HEK293T (cell line): ENCODE results near the gene BMPR1B.
"Not testable (repeated sequence)": the region's sequence is repeated elsewhere in the genome, so short reads cannot be mapped to it uniquely, and the experiment has no call there.

Experiments
- CTCF ChIA-PET: fragments of 350-600 bp; formaldehyde crosslinking; extraction: SDS; loops from one replicate; lab custom pipeline; 2021; ENCODE audit warnings: antibody characterized with exemption, inconsistent platforms; lab: Yijun Ruan, JAX
- POLR2A ChIA-PET: fragments of 350-600 bp; formaldehyde crosslinking; extraction: SDS; loops from one replicate; lab custom pipeline; 2020; ENCODE audit warnings: antibody characterized with exemption, inconsistent platforms; lab: Yijun Ruan, JAX
- DNase-seq: peaks from one replicate; pipeline ENCODE4 v3.0.0; 2012; ENCODE audit warnings: mixed read lengths; ENCODE audit errors: extremely low spot score
- ARNT ChIP-seq: fragments of 450-650 bp; IDR thresholded peaks from 2 replicates; pipeline ENCODE4 v1.6.1; 2017; ENCODE audit warnings: mild to moderate bottlenecking
- BHLHE40 ChIP-seq: fragments of 450-650 bp; IDR thresholded peaks from 2 replicates; pipeline ENCODE4 v1.6.1; 2016; ENCODE audit warnings: mild to moderate bottlenecking, moderate library complexity, borderline replicate concordance
- CTBP1 ChIP-seq: fragments of 450-650 bp; IDR thresholded peaks from 2 replicates; pipeline ENCODE4 v1.6.1; 2016; ENCODE audit warnings: borderline replicate concordance
- ELF4 ChIP-seq: fragments of 450-650 bp; IDR thresholded peaks from 2 replicates; pipeline ENCODE4 v1.6.1; 2017; ENCODE audit warnings: antibody characterized with exemption
- FOXA1 ChIP-seq: fragments of 450-650 bp; IDR thresholded peaks from 2 replicates; pipeline ENCODE4 v1.6.1; 2016; ENCODE audit warnings: mild to moderate bottlenecking
- FOXK2 ChIP-seq: fragments of 450-650 bp; IDR thresholded peaks from 2 replicates; pipeline ENCODE4 v1.6.1; 2016; ENCODE audit warnings: mild to moderate bottlenecking
- FOXM1 ChIP-seq: fragments of 450-650 bp; IDR thresholded peaks from 2 replicates; pipeline ENCODE4 v1.6.1; 2017; ENCODE audit warnings: mild to moderate bottlenecking, borderline replicate concordance
- HDGF ChIP-seq: fragments of 450-650 bp; IDR thresholded peaks from 2 replicates; pipeline ENCODE4 v1.6.1; 2017; ENCODE audit warnings: antibody characterized with exemption, borderline replicate concordance
- L3MBTL2 ChIP-seq: fragments of 450-650 bp; conservative IDR thresholded peaks from 2 replicates; pipeline ENCODE4 v1.6.1; 2016; ENCODE audit warnings: mild to moderate bottlenecking
- LEF1 ChIP-seq: fragments of 450-650 bp; IDR thresholded peaks from 2 replicates; pipeline ENCODE4 v1.6.1; 2017; ENCODE audit warnings: mild to moderate bottlenecking, borderline replicate concordance
- NFRKB ChIP-seq: fragments of 450-650 bp; IDR thresholded peaks from 2 replicates; pipeline ENCODE4 v1.6.1; 2016; ENCODE audit warnings: mild to moderate bottlenecking, moderate library complexity
- PKNOX1 ChIP-seq: fragments of 450-650 bp; IDR thresholded peaks from 2 replicates; pipeline ENCODE4 v1.6.1; 2016
- SP1 ChIP-seq: fragments of 450-650 bp; IDR thresholded peaks from 2 replicates; pipeline ENCODE4 v1.6.1; 2017
- SUZ12 ChIP-seq: fragments of 450-650 bp; IDR thresholded peaks from 2 replicates; pipeline ENCODE4 v1.6.1; 2016; ENCODE audit warnings: mild to moderate bottlenecking
- TARDBP ChIP-seq: fragments of 450-650 bp; IDR thresholded peaks from 2 replicates; pipeline ENCODE4 v1.6.1; 2016
- ZNF384 ChIP-seq: fragments of 450-650 bp; IDR thresholded peaks from 2 replicates; pipeline ENCODE4 v1.6.1; 2016

Gene BMPR1B

GRCh38 chr4:94826206-94826605 lies 68.5 kb downstream of the BMPR1B start:
- POLR2A ChIA-PET: no interaction called here
- DNase-seq: no peak
- CTCF ChIA-PET: no interaction called here
- TF ChIP-seq NFRKB: no peak
- no peak for TF ChIP-seq L3MBTL2
- TF ChIP-seq PKNOX1: no peak
- TF ChIP-seq FOXM1: no peak
- TF ChIP-seq TARDBP: no peak
- TF ChIP-seq HDGF: no peak
- no peak for TF ChIP-seq FOXA1
- TF ChIP-seq ZNF384: no peak
- no peak for TF ChIP-seq BHLHE40
- no peak for TF ChIP-seq ARNT
- TF ChIP-seq CTBP1: no peak
- no peak for TF ChIP-seq ELF4
- no peak for TF ChIP-seq FOXK2

- ChIA-PET CTCF (no interaction called here), POLR2A (no interaction called here)
- DNase-seq: no peak
- TF ChIP-seq BHLHE40: no peak
These were observed 69.8 kb downstream of the BMPR1B start for GRCh38 chr4:94827481-94828110.

GRCh38 chr4:94828882-94829281 lies 71.1 kb downstream of the BMPR1B start:
- CTCF ChIA-PET: no interaction called here
- POLR2A ChIA-PET: no interaction called here
- TF ChIP-seq LEF1 (no peak), FOXA1 (no peak), HDGF (no peak), BHLHE40 (no peak), L3MBTL2 (no peak), ELF4 (no peak), CTBP1 (no peak)
- DNase-seq: no peak

GRCh38 chr4:94831607-94832006 lies 73.9 kb downstream of the BMPR1B start:
- DNase-seq: no peak
- ChIA-PET CTCF (interaction anchor here (1.0 kb wide), 1 partner anchor 28 kb away, joined by 3 read pairs; no protein-coding TSS in a partner anchor), POLR2A (interaction anchor here (0.9 kb wide), 1 partner anchor 179 kb away, joined by 3 read pairs; no protein-coding TSS in a partner anchor)
- TF ChIP-seq SUZ12 (no peak), PKNOX1 (peak; percentile 60)

GRCh38 chr4:94832329-94832728 lies 74.6 kb downstream of the BMPR1B start:
- CTCF ChIA-PET, POLR2A ChIA-PET, DNase-seq: not testable (repeated sequence)

- POLR2A ChIA-PET: no interaction called here
- DNase-seq: no peak
- TF ChIP-seq TARDBP (no peak), ELF4 (no peak), LEF1 (no peak)
- CTCF ChIA-PET: interaction anchor here (0.7 kb wide), 1 partner anchor 293 kb away, joined by 4 read pairs; no protein-coding TSS in a partner anchor
These were observed 75.6 kb downstream of the BMPR1B start for GRCh38 chr4:94833394-94833793.

GRCh38 chr4:94834501-94834900 lies 76.7 kb downstream of the BMPR1B start:
- TF ChIP-seq ARNT (no peak), SP1 (no peak), ZNF384 (no peak), TARDBP (no peak), FOXA1 (no peak), BHLHE40 (no peak), L3MBTL2 (no peak), ELF4 (no peak), SUZ12 (no peak)
- DNase-seq: no peak
- CTCF ChIA-PET: no interaction called here
- POLR2A ChIA-PET: no interaction called here

- CTCF ChIA-PET, DNase-seq: not testable (repeated sequence)
- TF ChIP-seq L3MBTL2: peak; percentile 75
- peak; percentile 55 for TF ChIP-seq NFRKB
- POLR2A ChIA-PET: interaction anchor here (0.8 kb wide), 1 partner anchor 10 kb away, joined by 3 read pairs; no protein-coding TSS in a partner anchor
These were observed 83.6 kb downstream of the BMPR1B start for GRCh38 chr4:94841166-94841863.
